HG03025 (cell line): ENCODE results near the gene DSN1.
"Not testable (repeated sequence)": the region's sequence is repeated elsewhere in the genome, so short reads cannot be mapped to it uniquely, and the experiment has no call there.

Experiments used
- ATAC-seq: cut with Tn5 transposase; IDR thresholded peaks from one replicate; pipeline ENCODE4 v1.9.1; 2021; ENCODE audit warnings: mild to moderate bottlenecking, moderate library complexity; ENCODE audit not compliant: unreplicated experiment, low FRiP score

DSN1 gene

DNA sequence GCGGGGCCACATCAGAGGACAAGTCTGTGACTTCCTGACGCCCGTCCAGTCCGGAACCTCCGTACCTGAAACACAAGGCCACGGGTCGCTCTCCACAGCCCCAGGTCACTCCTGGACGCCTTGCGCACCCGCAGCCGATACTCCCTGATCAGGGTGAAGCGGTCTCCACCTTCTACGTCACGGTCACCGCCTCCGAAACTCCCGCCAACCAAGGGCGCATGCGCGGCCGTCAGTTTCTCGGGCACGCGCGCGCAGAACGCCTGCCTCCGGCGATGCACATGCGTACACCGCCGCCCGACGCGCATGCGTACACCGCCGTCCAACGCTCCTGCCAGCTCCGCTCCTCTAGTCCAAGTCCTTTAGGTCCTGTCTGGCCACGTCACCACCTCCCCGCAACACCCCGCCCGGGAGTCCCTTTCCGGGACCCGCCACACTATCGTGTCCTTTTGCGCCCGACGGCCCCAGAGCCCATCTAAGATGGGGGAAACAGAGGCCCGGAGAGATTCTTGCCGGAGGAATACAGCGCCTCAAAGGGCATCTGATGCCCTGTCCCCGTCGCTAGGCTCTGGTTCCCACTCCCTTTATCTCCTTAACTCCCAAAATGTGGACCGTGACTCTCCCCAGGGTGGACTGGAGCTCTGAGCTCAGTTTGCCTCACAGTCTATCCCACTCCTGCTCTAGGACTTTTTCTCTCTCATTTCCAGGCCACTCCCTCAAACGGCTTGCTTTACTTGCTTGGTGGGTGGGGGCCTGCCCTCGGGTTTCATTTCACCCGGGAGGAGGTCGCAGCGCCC lies at the start of gene DSN1:
Gene DSN1 (minus strand): TSS at position 167 of the 794 bp plus-strand sequence. CDS start 2,305 bp downstream, outside the sequence.
- ATAC-seq, result peak; percentile 79

GRCh38 chr20:36823121-36823520 lies 49.6 kb upstream of the DSN1 start:
- ATAC-seq, result no peak

DNA sequence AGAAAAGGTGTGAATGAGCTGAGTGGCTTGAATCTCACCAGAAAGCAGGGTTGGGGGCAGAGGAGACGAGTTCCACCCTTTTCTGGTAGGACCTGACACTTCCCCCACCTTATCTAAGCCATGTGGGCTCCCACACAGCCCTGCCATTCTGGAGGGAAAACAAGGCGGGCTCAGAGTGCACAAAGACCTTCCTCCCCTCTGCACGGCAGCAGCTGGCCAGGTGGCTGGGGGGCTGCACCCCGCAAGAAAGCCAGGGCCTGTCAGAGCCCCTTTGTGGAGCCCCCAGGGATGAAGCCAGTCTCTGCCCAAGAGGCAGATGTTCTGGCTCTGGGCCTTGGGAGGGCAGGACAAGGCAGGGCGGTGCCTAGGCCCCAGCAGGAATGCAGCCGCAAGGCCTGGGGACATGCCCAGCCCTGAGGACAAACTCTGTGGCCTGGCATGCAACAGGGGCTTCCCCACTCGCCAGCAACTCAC lies 48.4 kb upstream of the DSN1 start:
- ATAC-seq, result no peak

- ATAC-seq, result no peak
Observed at GRCh38 chr20:36820928-36821327, 47.4 kb upstream of the DSN1 start.

DNA sequence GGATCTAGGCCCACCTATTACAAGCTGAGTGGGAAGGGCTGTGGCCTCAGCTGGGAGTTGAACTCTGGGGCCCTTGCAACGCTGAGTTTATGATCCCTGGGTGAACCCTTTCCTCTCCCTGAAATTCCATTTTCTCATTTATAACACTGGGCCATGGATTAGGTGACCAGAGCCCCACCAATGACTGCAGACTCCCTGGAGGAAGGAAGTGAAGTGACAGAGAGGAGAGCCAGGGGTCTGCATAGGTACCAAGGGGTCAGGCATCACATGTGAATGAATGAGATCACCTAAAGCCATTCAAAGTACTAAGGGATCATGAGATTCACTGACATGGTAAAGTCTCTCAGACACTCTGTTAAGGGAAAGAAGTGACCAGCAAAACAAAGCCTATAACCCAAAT lies 46.5 kb upstream of the DSN1 start:
- ATAC-seq, result no peak

GRCh38 chr20:36819659-36820058 lies 46.1 kb upstream of the DSN1 start:
- ATAC-seq, result no peak

DNA sequence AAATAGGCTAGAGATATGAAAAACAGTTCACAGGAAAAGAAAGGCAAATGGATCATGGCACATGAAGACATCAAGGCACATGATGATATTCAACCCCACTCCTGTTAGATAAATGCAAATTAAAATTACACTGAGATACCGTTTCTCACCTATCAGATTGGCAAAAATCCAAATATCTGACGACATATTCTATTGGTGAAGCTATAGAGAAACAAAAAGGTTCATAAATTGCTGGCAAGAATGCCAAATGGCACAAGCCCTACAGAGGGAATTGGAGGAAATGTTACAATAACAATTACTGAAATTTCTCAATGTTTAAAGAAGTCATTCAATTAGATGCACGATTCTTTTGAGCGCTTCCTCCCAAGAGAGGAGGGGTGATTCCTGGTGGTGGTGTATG lies 45.3 kb upstream of the DSN1 start:
- no peak for ATAC-seq

DNA sequence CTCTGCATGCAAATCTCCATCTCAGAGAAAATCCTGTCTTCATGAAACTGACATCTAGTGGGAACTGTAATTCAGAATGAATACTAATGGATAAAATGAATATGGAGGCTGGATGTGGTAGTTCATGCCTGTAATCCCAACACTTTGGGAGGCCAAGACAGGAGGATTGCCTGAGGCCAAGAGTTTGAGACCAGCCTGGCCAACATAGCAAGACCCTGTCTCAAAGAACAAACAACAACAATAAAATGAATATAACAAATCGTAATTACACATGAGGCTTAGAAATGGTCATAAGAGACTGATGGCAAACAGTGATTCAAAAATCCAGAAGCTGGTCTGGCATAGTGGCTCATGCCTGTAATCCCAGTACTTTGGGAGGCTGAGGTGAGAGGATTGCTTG lies 44.6 kb upstream of the DSN1 start:
- no peak for ATAC-seq

GRCh38 chr20:36817496-36817895 lies 43.9 kb upstream of the DSN1 start:
- ATAC-seq, result no peak

GRCh38 chr20:36815454-36816091 lies 42.0 kb upstream of the DSN1 start:
- ATAC-seq, result no peak

- no peak for ATAC-seq
Observed at GRCh38 chr20:36812594-36813463, 39.3 kb upstream of the DSN1 start.

- ATAC-seq, result no peak
Observed at GRCh38 chr20:36808317-36809257, 35.0 kb upstream of the DSN1 start.

- no peak for ATAC-seq
Observed at GRCh38 chr20:36806049-36806448, 32.5 kb upstream of the DSN1 start.

GRCh38 chr20:36805396-36805795 lies 31.8 kb upstream of the DSN1 start:
- ATAC-seq, result no peak

GRCh38 chr20:36804425-36804824 lies 30.9 kb upstream of the DSN1 start:
- ATAC-seq, result no peak

- no peak for ATAC-seq
Observed at GRCh38 chr20:36802326-36803222, 29.0 kb upstream of the DSN1 start.

GRCh38 chr20:36800410-36800809 lies 26.8 kb upstream of the DSN1 start:
- ATAC-seq, result no peak

GRCh38 chr20:36799313-36799712 lies 25.8 kb upstream of the DSN1 start:
- ATAC-seq, result not testable (repeated sequence)

DNA sequence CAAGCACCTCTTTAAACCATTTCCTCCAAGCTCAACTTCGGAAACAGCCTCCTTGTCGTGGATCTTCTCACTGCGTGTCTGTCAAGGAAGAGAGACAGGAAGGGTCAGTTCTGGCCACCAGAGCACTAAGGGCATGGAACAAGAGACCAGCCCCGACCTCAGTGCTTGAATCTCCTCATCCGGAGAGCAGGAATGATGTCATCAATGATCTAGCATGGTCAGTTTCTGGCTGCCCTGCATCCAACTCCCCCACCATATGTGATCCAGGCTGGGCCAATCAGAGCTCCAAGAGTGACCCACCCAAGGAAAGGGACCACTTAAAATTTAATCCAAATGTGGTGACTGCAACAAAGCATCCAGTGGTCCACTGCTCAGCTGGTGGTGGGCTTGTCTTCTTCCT lies 23.3 kb upstream of the DSN1 start:
- ATAC-seq, result no peak
